Suprapubic skin (tissue), 3 donors: ENCODE measurements around the gene RAB8A.

Source experiments
- CTCF ChIP-seq, 2 donors: fragments of 200-600 bp in 1 of 2; fragments of 450-650 bp in 1 of 2; sonication (generic) in 1 of 2; IDR thresholded peaks; one replicate each; pipeline ENCODE4 v1.5.1; 2016 to 2019; ENCODE audit warnings: antibody characterized with exemption in 2 of 2, mild to moderate bottlenecking in 1 of 2, moderate library complexity in 1 of 2
- POLR2AphosphoS5 ChIP-seq, 3 donors: sonication (generic); formaldehyde crosslinking; IDR thresholded peaks; one replicate each; pipeline ENCODE4 v1.6.1; 2017; ENCODE audit warnings: antibody characterized with exemption in 3 of 3

- TF ChIP-seq CTCF (IDR thresholded peaks at IDR 0.05) (no peak), POLR2AphosphoS5 (IDR thresholded peaks at IDR 0.05) (no peak)
Observed at GRCh38 chr19:16095071-16095571, 16.6 kb upstream of the RAB8A start.
